LoVo (cell line): ENCODE measurements around the gene EMC7.
"Not testable (repeated sequence)": the region's sequence is repeated elsewhere in the genome, so short reads cannot be mapped to it uniquely, and the experiment has no call there.

Experiments
- DNase-seq: peaks from one replicate; pipeline ENCODE4 v3.0.0-alpha.2; 2016; ENCODE audit warnings: low spot score

Gene EMC7

DNA sequence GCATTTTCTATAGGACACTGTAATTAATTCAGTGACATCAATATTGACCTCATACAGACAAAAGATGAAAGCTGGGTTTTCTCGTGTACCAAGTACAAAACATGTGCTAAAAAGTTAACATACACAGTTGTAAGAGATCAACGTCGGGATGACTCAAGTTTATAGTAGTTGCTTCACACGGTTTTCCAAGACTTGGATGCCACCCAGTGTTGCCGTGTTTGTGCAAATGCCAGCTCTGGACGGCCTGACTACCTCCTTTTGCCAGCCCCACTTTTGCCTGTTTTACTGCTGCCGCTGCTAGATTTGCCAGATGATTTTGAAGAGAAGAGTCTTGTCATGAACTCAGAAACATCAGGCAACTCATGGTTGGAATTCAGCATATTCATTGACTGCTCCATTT is 17.6 kb downstream of the EMC7 start:
- no peak for DNase-seq

DNA sequence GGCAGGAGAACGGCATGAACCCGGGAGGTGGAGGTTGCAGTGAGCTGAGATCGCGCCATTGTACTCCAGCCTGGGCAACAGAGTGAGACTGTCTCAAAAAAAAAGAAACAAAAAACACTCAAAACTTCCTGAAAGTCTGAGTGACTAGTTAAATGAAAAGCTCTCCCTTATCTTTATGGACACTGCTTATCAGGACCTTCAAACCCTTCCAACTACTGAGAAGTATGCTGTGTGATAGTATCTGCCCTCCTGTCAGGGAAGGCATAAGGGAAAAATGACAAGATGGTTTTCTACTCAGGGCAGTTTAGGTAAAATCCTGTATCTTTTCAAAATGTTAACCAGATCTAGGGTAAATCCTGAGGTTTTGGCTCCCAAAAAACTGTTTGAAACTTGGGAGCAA is 21.8 kb downstream of the EMC7 start:
- DNase-seq = no peak

DNA sequence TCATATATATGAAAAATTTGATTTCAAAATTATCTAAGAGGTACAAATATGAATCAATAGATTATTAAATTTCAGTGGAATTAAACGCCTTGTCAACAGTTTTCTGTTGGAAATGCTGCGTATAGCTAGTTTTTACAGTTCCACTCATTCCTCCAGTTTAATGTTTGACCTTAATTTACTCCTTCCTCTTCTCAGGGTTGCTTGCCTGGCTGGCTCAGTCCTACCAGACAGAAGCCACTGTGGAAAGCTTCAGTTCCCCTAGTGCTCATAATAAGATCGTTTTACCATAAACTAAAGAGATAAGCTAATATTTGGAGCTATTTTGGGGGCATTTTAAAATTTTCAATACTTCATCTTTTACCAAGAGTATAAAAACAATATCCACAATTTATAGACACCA is 22.8 kb downstream of the EMC7 start:
- DNase-seq = no peak

DNA sequence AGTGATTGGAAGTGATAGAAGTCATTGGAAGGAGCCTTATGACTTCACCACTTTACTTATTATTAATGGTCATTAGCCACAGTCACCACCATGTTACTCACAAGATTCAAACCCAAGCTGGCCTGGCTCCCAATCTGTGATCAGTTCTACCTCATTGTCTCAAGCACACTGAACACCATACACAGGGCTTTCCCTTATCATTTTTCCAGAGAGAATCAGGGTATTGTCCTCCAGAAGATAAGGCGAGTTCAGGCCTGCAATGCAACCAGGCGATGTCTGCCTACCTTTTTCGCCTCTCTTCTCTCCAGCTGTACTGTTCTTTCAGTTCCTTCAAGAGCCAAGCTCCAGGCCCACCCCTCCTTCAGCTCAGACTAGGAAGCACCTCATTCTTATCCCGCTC is 24.9 kb downstream of the EMC7 start:
- DNase-seq = no peak

DNA sequence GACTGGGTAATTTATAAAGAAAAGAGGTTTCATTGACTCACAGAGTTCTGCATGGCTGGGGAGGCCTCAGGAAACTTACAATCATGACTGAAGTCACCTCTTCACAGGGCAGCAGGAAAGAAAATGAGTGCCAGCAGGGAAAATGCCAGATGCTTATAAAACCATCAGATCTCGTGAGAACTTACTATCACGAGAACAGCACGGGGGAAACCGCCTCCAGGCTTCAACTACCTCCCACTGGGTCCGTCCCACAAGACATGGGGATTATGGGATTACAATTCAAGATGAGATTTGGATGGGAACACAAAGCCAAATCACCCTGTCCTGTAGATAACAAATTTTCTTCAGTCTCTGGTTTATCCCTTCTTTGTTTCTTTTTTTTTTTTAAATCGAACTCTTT is 31.7 kb downstream of the EMC7 start:
- no peak for DNase-seq

DNA sequence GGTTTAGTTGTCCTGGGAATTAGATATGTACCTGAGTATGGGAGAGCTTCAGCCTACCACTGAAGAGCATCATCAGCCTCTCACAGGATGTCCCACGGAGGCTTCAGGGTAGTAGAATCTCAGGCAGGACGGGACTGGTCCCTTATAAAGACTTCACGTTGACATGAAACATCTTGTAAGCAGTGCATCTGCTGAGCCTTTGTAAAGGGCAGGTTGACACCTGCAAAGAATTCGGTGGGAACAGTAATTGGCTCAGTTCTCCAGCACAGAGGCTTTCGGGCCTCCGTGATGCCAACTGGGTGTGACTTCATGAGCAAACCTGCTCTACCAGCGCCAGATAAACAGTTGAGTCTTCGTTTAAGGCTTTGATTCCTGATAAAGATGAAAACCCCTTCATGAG is 35.7 kb downstream of the EMC7 start:
- DNase-seq = no peak

DNA sequence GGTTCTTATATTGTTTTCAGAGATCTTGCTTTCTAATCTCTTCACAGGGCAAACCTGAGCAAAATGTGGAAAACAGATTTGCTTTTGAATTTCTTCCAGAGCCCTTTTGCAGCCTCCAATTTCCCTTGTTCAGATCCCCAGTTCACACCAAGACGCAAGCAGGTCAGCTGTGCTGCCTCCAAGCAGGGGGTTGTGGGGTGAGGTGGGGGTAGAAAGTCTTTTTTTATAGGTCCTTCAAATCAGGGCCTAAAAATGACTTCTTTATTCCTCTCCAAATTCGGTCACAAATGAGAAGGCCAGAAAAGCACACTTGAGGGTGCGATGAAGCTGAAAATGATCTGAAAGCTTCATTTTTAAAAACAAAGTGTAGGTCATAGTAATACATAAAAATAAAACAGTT is 36.4 kb downstream of the EMC7 start:
- no peak for DNase-seq

DNA sequence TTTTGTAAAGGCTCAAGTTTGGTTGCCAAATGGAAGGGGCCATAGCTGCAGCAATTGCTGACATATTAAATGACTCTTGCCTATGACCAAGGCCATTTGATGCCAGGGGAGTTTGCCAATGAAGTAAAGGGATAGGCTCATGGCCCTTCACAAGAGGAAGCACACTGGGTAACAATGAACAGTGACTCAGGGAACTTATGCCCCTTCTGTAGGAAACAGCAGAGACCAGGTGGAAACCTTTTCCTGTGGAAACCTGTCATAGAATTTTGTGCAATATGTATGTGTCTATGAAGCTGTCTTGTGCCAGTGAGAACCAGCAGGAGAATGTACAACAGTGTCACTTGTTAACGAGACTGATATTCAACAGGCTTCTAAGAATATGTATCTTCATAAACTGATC is 37.2 kb downstream of the EMC7 start:
- DNase-seq = no peak

DNA sequence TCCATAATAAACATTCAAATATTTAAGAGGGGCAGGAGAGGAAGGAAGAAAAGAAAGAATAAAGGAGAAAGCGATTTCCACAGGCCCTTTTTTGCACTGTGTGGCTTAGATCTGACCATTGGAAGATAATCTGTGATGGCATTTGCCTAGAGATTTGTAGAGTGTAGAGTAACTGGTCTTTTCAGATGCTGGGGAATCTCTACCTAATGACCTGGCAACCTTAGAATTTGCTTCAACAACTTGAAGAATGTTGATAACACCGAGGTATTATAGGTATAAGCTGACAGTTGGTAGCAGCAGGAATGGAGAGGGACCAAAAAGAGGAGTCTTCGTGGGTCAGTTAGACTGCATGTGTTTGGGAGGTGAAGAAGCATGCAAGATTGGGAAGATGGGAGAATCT is 41.7 kb downstream of the EMC7 start:
- DNase-seq = no peak

DNA sequence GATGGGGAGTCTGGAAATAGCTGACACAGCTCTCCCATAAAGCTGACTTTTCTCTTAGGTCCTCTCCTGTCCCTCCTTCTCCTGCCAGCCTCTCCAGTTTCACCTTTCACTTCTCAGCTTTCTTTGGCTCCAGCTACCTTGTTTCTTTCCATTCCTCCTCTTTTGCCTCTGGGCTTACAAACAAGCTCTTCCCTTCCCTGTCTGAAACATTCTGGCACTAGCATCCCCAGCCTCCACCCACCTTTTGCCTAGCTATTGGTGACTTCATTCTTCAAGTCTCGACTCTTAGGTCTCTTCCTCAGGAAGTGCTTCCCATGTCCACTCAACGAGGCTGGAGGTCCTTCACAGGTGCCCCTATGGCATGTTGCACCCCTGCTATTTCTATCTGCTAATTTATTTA is 42.2 kb downstream of the EMC7 start:
- DNase-seq = no peak

DNA sequence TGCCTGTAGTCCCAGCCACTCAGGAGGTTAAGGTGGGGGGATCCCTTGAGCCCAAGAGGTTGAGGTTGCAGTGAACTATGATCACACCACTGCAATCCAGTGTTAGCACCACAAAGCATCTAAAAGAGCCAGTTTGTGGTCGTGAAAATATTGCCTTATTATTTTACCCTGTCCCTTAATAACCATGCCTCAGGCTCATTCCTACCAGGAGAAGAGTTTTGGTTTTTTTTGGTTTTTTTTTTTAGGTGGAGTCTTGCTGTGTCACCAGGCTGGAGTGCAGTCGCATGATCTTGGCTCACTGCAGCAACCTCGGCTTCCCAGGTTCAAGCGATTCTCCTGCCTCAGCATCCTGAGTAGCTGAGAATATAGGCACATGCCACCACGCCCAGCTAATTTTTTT is 44.8 kb downstream of the EMC7 start:
- no peak for DNase-seq

DNA sequence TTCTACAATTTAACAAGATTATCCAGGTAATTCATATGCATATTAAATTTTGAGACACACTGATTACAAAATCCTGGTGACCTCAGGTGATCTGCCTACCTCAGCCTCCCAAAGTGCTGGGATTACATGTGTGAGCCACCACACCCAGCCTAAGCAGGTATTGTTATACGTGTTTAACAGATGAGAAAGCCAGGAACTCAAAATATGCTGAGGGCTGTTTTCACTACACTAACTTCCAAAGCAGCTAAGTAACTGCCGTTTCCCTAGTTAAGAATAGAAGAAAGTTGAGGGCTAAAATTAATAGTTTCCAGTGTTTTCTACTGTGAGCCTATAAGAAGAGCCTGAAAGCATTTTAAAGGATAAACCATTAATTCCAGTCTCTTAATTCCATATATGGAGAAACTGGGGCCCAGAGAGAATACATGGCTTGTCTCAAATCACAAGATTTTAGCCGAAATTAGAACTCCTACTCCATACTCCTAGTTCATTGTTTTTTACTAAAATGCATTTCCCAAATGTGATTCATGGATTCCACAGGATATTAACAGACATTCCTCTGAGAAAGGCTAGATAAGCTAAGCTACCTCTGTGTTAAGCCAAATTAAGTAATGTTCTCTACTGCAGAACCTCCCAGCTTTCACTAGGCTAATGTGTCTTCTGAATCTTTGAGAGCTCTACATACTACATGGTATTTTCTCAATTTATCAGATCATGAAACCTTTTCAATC is 45.6 kb downstream of the EMC7 start:
- DNase-seq = no peak

DNA sequence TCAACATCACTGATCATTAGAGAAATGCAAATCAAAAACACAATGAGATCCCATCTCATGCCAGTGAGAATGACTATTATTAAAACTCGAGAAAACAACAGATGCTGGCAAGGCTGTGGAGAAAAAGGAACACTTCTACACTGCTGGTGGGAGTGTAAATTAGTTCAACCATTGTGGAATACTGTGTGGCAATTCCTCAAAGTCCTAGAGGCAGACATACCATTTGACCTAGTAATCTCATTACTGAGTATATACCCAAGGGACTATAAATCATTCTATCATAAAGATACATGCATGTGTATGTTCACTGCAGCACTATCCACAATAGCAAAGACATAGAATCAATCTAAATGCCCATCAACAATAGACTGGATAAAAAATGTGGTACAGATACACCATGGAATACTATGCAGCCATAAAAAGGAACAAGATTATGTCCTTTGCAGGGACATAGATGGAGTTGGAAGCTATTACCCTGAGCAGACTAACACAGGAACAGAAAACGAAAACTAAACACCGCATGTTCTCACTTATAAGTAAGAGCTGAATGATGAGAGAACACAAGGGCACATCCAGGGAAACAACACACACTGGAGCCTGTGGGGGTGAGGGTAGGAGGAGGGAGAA is 47.5 kb downstream of the EMC7 start:
- DNase-seq = no peak

DNA sequence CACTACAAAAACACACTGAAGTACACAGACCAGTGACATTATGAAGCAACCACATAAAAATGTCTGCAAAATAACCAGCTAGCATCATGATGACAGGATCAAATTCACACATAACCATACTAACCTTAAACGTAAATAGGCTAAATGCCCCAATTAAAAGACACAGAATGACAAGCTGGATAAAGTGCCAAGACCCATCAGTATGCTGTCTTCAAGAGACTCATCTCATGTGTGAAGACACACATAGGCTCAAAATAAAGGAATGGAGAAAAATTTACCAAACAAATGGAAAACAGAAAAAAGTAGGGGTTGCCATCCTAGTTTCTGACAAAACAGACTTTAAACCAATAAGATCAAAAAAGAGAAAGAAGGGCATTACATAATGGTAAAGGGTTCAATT is 51.3 kb downstream of the EMC7 start:
- DNase-seq = not testable (repeated sequence)

DNA sequence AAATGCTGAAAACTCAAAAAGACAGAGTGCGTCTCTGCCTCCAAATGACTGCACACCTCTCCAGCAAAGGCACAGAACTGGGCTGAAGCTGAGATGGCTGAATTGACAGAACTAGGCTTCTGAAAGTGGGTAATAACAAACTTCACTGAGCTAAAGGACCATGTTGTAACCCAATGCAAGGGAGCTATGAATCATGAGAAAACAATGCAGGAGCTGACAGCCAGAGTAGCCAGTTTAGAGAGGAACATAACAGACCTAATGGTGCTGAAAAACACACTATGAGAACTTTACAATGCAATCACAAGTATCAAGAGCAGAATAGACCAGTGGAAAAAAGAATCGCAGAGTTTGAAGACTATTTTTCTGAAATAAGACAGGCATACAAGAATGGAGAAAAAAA is 52.5 kb downstream of the EMC7 start:
- peak; percentile 39 for DNase-seq

DNA sequence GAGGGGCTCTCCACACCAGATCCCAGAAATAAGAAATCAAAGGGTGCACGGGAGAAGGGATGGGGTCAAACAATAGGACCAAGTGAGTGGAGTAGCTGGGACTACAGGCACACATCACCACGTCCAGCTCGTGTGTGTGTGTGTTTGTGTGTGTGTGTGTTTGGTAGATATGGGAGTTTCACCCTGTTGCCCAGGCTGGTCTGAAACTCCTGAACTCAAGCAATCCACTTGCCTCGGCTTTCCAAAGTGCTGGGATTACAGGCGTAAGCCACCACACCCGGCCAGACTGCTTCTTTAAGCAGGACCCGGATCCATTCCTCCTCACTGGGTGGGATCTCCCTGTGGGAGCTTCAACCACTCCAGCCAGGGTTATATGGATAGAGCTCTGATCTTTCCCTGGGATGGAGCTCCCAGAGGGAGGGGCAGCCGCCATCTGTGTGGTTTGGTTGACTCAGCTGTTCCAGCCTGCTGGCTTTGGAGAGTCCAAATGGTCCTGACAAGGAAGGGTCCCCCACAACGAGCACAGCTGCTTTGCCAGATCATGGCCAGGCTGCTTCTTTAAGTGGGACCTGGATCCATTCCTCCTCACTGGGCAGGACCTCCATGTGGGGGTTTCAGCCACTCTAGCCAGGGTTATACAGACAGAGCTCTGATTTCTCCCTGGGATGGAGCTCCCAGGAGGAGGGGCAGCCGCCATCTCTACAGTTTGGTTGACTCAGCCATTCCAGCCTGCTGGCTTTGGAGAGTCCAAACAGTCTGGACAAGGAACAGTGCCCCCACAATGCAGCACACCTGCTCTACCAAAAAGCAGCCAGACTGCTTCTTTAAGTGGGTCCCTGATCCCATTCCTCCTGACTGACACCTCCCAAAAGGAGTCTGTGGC is 53.5 kb downstream of the EMC7 start:
- no peak for DNase-seq

DNA sequence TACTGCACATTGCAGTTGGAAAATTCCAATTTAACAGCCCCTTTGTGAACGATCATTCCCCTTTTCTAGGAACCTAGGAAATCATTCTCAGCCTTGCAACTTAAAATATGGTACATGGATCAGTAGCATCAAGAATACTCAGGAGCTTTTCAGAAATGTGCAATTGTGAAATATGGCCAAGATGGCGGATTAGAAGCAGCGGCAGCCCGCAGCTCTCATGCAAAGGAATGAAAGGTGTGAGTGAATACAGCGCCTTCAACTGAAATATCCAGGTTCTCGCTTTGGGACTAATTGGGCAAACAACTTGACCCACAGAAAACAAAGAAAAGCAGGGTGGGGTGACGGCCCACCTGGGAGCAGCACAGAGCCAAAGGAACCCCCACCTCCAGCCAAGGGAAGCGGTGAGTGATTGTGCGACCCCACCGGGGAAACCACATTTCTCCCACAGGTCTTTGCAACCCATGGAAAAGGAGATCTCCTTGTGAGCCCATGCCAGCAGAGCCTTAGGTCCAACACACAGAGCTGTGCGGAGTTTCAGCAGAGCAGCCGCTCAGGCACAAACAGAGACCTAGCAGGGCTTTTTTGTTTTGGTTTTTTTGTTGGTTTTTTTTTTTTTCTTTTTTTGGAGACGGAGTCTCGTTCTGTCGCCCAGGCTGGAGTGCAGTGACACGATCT is 55.1 kb downstream of the EMC7 start:
- DNase-seq = no peak

DNA sequence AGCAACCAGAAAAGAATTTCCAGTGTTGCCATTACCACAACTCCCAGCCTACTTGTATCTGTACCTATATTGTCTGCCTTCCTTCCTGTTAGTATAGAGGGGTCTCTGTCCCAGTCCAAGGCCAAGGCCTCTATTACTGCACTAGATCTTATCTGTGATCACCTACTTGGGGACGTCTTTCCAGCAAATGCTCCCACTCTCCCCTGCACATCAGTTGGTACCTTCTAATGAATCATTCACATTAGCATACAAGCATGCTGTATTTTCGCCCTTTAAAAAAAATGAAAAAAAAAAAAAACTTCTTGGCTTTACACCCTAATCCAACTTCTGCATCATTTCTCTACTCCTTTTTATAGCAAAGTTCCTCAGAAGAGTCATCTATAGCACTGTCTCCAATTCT is 57.8 kb downstream of the EMC7 start:
- no peak for DNase-seq

DNA sequence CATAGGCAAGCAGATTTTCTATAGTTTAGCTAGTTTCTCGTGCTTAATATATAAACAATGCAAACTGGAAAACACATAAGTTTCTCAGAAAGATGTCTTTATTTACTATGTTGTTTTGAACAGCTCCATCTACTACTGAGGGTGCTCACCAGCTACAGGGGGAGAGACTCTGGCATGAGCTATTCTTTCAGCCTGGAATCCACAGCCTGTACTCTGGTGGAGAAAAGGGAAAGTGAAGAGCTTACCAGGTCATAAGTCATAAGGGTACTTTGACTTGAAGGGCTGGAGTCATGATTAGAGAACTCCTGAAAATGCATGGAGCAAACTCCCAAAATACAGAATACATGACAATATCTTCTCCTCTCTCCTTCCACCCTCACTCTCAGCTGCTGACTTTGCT is 58.3 kb downstream of the EMC7 start:
- no peak for DNase-seq

DNA sequence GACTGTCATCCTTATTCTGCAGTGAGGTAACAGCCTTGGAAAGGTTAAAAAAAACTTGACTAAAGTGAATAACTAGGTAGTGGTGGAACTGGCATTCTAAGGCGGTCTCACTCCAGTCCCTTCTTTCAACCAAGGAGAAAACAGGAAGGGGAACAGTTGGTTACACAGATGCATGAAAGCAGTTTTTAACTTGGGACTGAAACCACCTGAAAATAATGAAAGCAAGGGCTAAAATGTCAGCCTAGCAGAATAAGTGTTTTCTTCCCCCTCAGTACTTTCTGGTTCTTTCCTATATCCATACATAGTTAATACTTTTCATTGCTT is 61.9 kb downstream of the EMC7 start:
- DNase-seq = no peak

DNA sequence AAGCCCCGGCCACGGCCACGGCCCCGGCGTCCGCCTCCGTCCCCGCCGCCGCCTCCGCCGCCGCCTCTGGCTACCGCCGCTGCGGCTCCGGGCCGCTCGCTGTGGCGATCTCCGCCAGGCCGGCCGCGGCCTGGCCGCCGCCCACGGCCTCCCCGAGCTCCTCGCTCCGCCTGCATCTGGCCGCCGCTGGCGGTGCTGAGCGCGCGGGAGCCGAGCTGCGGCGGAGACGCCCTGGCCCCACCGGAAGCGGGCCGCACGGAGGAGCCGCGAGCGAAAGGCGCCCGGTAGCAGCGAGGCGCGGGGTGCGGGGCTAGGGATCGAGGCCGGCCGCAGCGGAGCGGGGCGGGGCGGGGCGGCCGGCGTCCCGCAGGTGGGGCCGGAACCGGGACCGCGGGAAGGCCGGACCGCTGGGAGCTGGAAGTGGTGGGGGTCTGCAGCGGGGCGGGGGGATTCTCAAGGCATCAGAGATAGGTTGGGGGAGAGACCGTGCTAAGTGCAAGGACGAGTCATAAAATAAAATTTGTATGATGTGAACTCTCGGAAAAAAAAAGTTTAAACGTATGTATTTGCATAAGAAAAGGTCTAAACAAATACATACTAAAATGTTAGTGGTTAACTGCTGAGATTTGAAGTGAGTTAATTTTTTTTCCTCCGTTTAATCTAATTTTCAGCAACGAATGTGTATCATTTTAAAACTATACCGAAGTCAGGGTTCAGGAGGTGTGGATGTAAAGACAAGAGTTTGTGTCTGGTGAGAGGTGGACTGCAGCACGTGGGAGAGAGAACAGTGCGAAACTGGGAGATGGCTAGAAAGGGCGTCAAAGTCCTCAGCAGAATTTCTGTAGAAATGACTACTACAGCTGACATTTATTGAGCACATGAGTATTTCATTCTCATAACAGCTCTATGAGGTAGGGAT is 62.5 kb downstream of the EMC7 start, which contains the start of gene AVEN:
TSS of gene AVEN (minus strand) at position 334 of the 919 bp plus-strand sequence. CDS start at position 176, 158 bp downstream.
- peak; percentile 40 for DNase-seq
